Stimulated activated CD8-positive, alpha-beta memory T cell treated with anti-CD3 and anti-CD28 coated beads, Interleukin-7, amount 100 ng/mL, for 48 hours (primary cell): ENCODE results near the gene NTN1.

ENCODE experiments used
- DNase-seq, 2 donors: peaks; one replicate each; pipeline ENCODE4 v3.0.0-alpha.2; 2020; ENCODE audit warnings: low read depth in 1 of 2; ENCODE audit errors: extremely low read depth in 1 of 2

Gene NTN1

DNA sequence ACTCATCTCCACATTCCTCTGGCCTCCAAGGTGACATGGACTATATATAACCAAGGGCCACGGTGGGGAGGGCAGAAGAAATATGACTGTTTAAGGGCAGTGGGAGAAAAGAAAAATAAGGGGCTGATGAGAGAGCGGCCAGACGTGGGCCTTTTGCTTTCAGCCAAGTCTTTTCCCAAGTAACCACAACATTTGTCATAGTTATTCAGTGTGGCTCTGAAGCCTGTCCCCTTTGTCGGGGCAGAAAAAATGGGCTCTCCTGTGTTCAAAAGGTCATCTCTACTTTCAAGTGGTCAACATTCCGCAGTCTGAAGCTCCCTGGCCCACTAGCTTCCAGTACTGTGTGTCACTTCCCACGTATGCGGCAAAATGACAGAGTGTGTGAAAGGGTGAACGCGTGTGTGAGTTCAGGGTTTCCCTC lies 245.4 kb downstream of the NTN1 start:
- no peak for DNase-seq

DNA sequence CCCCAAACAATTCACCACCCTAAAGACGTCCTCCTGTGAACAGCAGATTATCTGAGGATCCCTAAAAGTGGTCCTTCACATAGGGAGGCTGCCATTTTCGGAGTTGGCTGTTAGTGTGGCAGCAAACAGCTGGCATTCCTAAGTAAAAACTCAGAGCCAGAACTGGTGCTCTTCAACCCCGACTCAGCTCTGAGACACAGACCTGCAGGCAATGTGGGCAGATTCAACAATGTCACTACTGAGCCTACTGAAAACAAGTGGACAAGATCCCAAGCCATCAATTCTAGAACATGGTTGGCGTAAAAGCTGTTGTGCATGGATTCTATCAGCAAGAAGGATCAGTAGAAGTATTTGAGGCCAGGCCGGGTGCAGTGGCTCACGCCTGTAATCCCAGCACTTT lies 247.2 kb downstream of the NTN1 start:
- no peak for DNase-seq

DNA sequence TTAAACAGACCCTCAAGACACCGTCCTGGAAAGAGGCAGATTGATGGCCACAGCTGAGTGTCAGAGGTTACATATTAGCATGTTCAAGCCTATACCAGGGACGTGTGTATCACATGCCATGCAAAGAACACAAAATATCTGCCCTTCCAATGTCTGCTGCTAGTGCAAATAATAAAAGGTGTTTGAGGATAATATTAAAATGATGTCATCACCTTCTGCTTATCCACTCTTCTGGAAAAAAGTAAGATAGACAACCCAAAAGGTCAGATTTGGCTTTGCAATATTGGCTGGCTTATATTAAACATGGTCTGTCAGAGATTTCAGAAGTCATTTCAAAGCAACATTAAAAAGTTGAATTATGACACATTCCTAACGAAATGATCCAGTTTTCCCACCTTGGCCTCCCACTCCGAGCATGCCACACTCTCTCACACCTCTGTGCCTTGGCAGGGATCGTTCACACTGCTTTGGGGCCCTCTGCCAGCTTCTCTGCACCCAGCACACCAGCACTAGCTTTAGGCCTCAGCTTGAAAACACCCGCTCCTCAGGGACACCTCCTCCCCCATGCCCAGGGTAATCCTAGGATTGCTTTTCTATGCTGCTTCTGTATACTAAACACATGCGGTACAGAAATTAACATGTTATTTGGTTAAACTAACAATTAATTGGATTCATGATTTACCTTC lies 248.2 kb downstream of the NTN1 start:
- DNase-seq = no peak

DNA sequence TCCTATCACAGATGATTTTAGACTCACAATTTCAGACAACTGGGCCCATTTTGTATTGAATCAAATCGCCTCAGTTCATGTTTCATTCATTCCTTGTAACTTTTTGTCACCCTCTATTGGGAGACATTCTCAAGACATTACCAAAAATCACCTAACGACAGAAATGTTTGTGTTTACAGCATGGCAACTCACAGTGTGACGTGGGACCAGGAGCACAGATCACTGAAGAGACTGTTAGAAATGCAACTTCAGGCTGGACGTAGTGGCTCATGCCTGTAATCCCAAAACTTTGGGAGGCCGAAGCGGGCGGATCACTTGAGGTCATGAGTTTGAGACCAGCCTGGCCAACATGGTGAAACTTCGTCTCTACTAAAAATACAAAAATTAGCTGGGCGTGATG lies 249.6 kb downstream of the NTN1 start:
- no peak for DNase-seq

DNA sequence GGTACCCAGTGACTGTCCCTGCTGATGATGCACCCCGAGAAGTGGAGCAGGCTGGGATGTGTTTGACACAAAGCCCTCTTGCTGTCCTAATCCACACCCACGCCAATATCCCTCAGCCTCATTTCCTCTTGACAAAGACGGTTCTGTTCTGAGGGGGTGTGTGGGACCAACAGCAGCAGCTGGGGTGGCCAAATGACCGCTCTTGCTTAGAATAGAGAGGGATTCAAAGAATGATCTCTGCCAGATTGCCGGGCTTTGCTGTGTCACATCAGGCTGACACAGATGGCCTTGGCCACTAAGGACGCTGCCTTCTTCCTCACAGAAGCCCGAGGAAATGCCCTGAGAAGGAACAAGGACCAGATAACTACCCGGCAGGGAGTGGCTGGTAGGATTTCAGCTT lies 250.7 kb downstream of the NTN1 start:
- no peak for DNase-seq

DNA sequence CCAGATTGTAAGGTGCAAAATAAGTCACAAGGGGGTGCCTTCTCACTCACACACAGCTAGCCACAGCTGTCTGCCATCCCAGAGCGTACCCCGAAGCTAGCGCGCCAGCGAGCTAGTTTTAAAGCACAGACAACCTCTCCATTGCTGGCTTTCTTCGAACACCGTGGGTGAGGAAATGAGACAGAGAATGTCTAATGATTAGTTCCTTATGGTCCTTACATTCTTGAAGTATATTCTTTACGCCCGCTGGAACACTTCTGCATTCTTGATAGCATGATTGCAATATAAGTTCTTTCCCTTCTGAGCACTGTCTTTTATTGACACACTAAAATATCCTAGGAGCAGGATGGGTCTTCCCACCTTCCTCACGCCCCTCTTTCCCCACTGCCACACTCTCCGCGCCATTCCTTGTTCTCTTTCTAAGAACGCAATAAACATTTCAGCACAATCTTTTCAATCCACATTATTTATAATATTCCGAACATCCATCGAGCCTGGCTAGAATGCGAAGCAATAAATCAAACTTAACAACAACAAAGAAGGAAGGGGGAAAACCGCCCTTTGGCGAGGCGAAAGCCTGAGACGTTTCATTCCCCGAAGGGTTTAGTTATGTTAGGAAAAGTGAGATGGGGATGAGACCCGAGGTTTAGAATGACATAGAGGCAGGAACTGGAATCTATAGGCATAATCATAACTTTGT lies 251.3 kb downstream of the NTN1 start:
- DNase-seq = no peak

DNA sequence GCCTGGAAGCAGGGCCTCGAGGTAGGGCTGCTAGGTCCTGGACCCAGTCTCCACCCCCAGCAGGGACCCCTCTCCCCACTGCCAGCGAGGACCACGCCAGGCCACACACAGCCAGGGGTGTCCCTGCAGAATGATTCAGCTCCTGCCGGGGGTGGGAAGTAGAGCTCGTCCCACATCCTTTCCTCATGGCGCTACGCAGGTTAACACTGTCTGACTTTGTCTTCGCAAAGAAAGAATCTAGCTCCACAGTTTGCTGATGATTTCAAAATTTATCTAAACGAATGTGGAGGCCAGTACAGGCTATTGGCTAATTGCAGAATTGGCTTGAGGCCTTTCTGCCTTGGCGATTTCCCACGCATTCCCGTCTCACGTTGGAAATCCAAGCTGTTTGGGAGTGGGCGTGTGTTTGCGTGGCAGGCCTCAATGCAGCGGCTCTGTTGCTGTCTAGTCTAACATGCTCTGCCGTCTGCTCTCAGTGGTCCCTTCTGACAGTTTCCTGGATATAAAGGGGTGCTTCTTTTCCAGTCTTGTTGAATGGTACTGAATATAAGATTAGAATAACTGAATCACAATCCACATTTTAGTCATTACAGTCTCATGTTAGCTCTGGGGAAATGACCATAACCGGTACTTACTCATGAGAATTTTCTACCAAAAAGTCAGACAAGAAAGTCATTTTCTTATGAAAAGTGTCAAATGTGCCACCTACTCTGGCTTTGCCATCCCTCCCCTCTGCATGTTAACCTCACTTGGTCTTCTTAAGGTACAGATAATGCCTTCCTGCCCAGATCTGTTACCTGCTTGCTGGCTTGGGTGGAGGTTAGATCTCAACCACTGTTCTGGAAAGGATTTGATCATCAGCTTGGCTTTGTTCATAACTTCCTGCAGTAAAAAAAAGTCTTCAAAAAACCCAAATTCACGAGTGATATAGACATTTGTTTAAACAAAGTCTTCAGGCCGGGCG lies 252.4 kb downstream of the NTN1 start:
- DNase-seq = peak in 1 of 2 donors; percentile 49

DNA sequence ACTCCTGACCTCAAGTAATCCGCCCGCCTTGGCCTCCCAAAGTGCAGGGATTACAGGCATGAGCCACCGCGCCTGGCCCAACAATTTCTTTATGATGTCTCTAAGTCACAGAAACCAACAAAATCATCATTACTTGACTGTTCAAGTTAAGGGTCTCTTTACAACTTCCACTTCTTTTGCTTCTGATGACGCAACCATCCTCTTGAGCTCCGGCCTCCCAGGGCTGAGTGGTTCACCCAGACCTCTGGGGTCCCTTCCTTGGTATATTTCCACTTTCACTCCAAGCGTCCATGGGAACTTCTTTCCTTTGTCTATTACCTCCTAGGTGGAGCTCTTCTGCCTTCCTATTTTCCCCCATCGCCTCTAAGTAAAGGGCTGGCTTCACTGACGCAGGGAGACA lies 253.7 kb downstream of the NTN1 start:
- DNase-seq = no peak

DNA sequence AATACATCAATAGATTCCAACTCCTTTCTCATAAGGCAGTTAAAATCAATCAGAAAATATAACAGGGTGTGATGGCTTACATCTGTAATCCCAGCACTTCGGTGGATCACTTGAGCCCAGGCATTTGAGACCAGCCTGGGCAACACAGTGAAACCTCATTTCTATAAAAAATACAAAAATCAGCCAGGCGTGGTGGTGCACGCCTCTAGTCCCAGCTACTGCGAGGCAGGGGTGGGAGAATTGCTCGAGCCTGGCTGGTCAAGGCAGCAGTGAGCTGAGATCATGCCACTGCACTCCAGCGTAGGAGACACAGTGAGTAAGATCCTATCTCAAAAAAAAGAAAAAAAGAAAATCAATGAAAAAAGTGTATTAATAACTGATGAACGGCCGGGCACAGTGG lies 258.6 kb downstream of the NTN1 start:
- no peak for DNase-seq

DNA sequence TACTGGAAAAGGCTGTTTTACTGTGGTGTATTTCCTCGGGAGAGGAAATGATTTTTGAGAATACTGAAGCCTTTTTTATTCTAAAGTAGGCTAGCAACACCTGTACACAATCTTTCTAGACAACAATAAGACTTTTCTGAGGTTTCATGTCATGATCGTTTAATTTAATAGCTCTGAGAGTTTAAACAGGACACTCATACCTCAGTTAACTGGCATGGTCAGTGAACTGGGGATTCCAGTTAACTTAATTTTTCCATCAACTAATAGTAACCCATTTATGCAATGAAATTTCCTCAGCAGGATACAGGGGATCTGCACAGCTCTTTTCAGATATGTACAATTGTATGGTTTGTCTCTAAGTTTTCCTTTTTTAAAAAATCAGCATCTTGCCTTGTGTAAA lies 262.6 kb downstream of the NTN1 start:
- DNase-seq = no peak

DNA sequence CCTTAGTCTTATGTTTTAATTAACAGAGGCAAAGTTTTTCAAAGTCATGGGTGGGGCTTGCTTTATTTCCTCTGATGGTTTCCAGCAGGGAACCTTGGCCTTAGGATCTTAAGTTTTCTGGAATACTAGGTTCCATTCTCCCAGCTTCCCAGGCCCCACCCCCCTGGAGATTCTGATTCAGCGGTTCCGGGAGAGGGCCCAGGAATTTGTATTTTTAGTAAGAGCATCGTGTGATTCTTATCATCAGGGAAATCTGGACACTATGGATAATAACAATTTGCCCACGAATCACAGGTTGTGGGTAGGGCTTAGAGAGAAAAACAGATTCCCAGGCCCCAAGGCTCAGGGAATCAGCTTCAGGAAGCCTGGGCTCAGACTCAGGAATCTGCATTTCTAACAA lies 263.6 kb downstream of the NTN1 start:
- DNase-seq = no peak

DNA sequence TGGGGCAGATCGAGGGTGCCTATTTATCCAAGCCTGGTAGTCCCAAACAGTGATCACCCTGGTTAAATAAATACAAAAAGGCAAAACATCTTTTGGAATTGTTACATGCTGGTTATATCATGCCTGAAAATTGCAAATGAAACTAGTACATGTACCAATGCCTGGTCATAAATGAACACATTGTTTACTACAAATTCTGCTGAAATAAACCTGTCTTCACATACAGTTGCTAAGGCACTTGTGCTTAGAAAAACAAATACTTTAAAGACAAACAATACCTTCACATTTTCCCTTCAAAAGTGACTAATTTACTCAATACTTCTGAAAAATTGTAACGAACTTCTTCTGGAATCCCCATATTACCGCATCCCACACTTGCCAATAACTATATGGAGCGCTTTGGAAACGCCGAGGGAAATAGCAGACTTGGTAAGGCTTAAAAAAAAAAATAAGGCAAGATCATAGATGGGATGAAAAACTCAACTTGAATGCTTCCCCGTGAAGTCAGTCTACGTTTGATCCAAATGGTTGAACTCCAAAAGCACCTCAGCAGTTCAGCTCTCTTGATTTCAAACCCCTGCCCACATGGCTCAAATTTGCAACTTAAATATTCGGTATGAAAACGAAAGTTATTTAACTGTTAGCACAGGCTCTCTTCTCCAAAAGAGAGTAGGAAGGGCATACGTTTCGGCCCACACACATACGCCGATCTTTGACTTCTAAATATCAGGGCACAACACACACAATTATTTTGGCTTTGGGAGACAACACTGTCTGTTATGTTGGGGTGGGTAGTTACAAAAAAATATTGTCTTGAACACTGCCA lies 264.5 kb downstream of the NTN1 start:
- no peak for DNase-seq

DNA sequence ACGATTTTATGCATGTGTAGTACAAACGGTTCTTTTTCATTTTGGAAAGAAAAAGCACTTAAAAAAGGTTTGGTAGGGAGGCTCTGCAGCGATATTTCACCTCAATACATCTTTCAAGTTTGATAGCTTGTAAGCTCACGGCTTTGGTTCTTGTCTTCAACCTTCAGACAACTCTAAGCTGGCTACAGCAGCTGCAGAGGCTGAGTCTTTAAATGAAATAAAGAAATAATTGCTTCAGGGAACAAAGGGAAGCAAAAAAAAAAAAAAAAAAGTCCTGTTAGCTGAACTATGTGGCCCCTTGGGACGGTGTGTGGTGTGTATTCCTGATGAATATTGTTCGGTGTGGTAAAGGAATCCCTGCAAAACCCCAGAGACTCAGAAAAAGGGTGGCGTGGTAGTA lies 265.1 kb downstream of the NTN1 start:
- no peak for DNase-seq

DNA sequence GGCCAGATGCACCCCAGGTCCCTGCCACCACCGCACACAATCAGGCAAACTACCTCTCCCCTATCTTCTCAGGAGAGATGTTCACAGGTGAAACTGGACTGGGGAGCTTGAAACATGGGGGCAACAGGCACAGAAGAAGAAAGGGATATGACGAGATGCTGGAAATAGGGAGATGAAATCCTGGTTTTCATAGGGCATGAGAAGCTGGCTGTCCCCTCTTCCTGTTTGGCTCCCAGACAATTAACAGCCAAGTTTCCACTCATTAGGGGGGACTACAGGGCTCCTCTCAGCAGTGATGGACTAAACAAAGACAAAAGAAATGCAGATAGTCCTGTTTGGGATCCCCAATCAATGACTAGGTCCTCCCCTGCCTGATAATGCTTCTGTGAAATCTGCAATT lies 266.0 kb downstream of the NTN1 start:
- no peak for DNase-seq

DNA sequence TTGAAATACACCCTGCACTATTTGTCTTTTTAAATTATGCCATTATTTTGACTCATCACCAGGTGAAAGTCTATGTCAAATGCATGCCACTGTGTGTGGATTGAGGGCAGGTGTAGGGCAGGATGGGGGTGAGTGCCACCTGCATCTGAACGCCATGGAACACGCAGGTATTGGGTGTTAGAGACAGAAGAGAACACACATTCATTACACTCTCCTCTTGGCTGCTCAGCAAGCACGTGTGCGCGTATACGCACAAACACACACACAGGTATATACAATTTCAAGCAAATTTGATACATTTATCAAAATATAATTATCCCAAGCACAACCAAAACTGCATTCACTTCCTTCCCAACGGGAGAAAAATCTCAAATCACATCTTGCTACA lies 268.9 kb downstream of the NTN1 start:
- no peak for DNase-seq

DNA sequence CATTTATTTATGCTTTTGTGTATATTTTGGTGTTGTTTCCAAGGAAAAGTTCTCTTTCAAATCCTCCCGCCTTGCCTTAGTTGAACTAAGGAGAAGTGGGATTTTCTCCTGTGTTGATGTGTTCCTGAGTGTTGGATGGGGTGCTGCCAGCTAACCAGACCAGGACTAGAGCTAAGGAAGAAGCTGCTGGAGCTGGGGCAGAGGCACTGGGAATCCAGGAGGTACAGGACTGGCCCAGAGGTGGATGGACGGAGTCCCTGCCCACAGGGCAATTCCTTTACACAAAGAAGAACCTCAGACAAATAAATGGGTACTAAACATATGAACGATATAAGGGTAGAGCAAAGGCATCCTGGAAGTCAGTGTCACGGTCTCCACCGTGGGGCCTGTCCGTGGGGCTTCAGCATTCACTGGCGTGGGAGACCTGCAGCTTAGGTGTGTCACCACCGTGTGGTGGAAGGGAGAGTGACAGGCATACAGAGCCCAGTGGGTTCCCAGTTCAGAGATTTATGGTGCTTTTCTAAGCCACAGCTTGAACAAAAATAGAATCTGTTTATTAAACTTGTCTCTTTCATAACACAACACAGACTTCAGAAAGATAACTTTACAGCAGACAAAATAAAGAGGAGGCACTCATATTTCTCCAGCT lies 270.7 kb downstream of the NTN1 start:
- DNase-seq = peak in 1 of 2 donors; percentile 29

DNA sequence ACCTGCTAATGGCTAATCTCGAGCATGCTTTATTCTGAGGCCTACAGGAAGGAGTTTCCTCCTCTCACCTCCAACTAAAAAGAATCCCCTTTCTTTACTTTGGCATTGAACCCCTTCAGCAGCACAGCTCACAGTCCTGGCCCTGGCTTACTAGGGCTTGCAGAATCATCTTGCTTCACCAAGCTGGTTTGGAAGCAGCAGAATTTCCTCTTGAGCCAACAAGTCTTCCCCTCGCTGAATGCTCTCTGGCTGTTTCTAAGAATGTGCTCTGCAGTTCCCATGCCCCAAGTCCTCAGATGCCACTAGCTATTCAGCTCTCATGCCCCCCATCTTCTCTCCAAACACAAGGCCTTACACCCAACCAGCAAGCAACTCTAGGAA lies 271.2 kb downstream of the NTN1 start:
- no peak for DNase-seq
